ENCODE data around the gene GSTT2. TPM values are rescaled to one million over a fixed set of nuclear protein-coding genes. Genes with fewer than 3 reads are reported as not detected.
A peak's percentile ranks its signal among the peaks of the same experiment; 100 is the strongest.

Gene GSTT2
- total RNA-seq, 1 donor from 2014 or later = 0.76 TPM

- Mint-ChIP-seq H3K36me3 (ENCODE audit: unreplicated experiment) (no peaks in the 10 kb centered on the region), H3K27me3 (ENCODE audit: unreplicated experiment) (peaks cover 16% of the 10 kb centered on the region), H3K9me3 (ENCODE audit: unreplicated experiment) (no peaks in the 10 kb centered on the region), H3K4me1 (ENCODE audit: low read depth, unreplicated experiment) (peaks cover 7% of the 10 kb centered on the region), H3K27ac (ENCODE audit: unreplicated experiment) (no peak overlapping the region), H3K4me3 (ENCODE audit: unreplicated experiment) (no peak overlapping the region)
- no peak for TF ChIP-seq CTCF (IDR thresholded peaks at IDR 0.05; ENCODE audit: partially characterized antibody, unreplicated experiment)
- DNase-seq = no peak
Measured at GRCh38 chr22:24001314-24001713, 21.4 kb downstream of the GSTT2 start.

GRCh38 chr22:24002272-24002671 lies 22.3 kb downstream of the GSTT2 start:
- H3K27me3 Mint-ChIP-seq (ENCODE audit: unreplicated experiment) = peaks cover 16% of the 10 kb centered on the region

GRCh38 chr22:24002851-24003250 lies 22.9 kb downstream of the GSTT2 start:
- peaks cover 7% of the 10 kb centered on the region for H3K4me1 Mint-ChIP-seq (ENCODE audit: low read depth, unreplicated experiment)
- H3K27me3 Mint-ChIP-seq (ENCODE audit: unreplicated experiment) = peaks cover 16% of the 10 kb centered on the region
- no peaks in the 10 kb centered on the region for H3K9me3 Mint-ChIP-seq (ENCODE audit: unreplicated experiment)
- H3K36me3 Mint-ChIP-seq (ENCODE audit: unreplicated experiment) = no peaks in the 10 kb centered on the region
- H3K4me3 Mint-ChIP-seq (ENCODE audit: unreplicated experiment) = no peak overlapping the region
- TF ChIP-seq CTCF (IDR thresholded peaks at IDR 0.05; ENCODE audit: partially characterized antibody, unreplicated experiment) = no peak
- no peak for DNase-seq
- H3K27ac Mint-ChIP-seq (ENCODE audit: unreplicated experiment) = no peak overlapping the region

More at GRCh38 chr22:24002272-24002671, 22.3 kb downstream of the GSTT2 start:
- DNase-seq = no peak
- H3K27ac Mint-ChIP-seq (ENCODE audit: unreplicated experiment) = no peak overlapping the region
- TF ChIP-seq CTCF (IDR thresholded peaks at IDR 0.05; ENCODE audit: partially characterized antibody, unreplicated experiment) = no peak
- H3K4me3 Mint-ChIP-seq (ENCODE audit: unreplicated experiment) = no peak overlapping the region
- peaks cover 7% of the 10 kb centered on the region for H3K4me1 Mint-ChIP-seq (ENCODE audit: low read depth, unreplicated experiment)
- H3K9me3 Mint-ChIP-seq (ENCODE audit: unreplicated experiment) = no peaks in the 10 kb centered on the region
- H3K36me3 Mint-ChIP-seq (ENCODE audit: unreplicated experiment) = no peaks in the 10 kb centered on the region

- TF ChIP-seq CTCF (IDR thresholded peaks at IDR 0.05; ENCODE audit: partially characterized antibody, unreplicated experiment) = no peak
- H3K27ac Mint-ChIP-seq (ENCODE audit: unreplicated experiment) = peak overlapping the region; percentile 26
- no peak for DNase-seq
- H3K36me3 Mint-ChIP-seq (ENCODE audit: unreplicated experiment) = no peaks in the 10 kb centered on the region
- H3K4me1 Mint-ChIP-seq (ENCODE audit: low read depth, unreplicated experiment) = peaks cover 7% of the 10 kb centered on the region
- no peaks in the 10 kb centered on the region for H3K9me3 Mint-ChIP-seq (ENCODE audit: unreplicated experiment)
- H3K4me3 Mint-ChIP-seq (ENCODE audit: unreplicated experiment) = peak overlapping the region; percentile 25
- peaks cover 16% of the 10 kb centered on the region for H3K27me3 Mint-ChIP-seq (ENCODE audit: unreplicated experiment)
Measured at GRCh38 chr22:24003887-24004286, 24.0 kb downstream of the GSTT2 start.

- peaks cover under 1% of the 10 kb centered on the region for H3K9me3 Mint-ChIP-seq (ENCODE audit: unreplicated experiment)
- DNase-seq = no peak
- peaks cover 16% of the 10 kb centered on the region for H3K27me3 Mint-ChIP-seq (ENCODE audit: unreplicated experiment)
- no peak for TF ChIP-seq CTCF (IDR thresholded peaks at IDR 0.05; ENCODE audit: partially characterized antibody, unreplicated experiment)
- H3K36me3 Mint-ChIP-seq (ENCODE audit: unreplicated experiment) = peaks cover 4% of the 10 kb centered on the region
- peaks cover 7% of the 10 kb centered on the region for H3K4me1 Mint-ChIP-seq (ENCODE audit: low read depth, unreplicated experiment)
- no peak within 1 kb of the TSS for H3K27ac Mint-ChIP-seq (ENCODE audit: unreplicated experiment)
- H3K4me3 Mint-ChIP-seq (ENCODE audit: unreplicated experiment) = no peak within 1 kb of the TSS
Measured at GRCh38 chr22:24005201-24005600, 25.3 kb downstream of the GSTT2 start, which contains the start of gene GSTT4. TSS of gene GSTT4 (minus strand) at chr22:24005453. CDS start at chr22:24005356, 97 bp downstream.
